Gastroesophageal sphincter (tissue), 4 donors: ENCODE measurements around the gene LNX2. TPM values are rescaled to one million over a fixed set of nuclear protein-coding genes. Genes with fewer than 3 reads are reported as not detected.
A peak's percentile ranks its signal among the peaks of the same experiment; 100 is the strongest.

Experiments
- ATAC-seq: fragments of 150-250 bp; one replicate; pipeline ENCODE4 v1.9.1; 2016; ENCODE audit warnings: mild to moderate bottlenecking, moderate library complexity
- H3K27ac ChIP-seq, 4 donors: fragments of 200-600 bp; sonication (generic) in 3 of 4; 1 replicate in 3 of 4; 2 replicates in 1 of 4; pipeline ENCODE4 v1.5.1; 2016 to 2019
- H3K27me3 ChIP-seq: fragments of 200-600 bp; sonication (generic); one replicate; pipeline ENCODE4 v1.5.1; 2019
- H3K36me3 ChIP-seq, 2 donors: fragments of 200-600 bp; sonication (generic); one replicate each; pipeline ENCODE4 v1.5.1; 2019; ENCODE audit warnings: control low read depth in 1 of 2
- H3K4me1 ChIP-seq, 3 donors: fragments of 200-600 bp; sonication (generic); 1 replicate in 2 of 3; 2 replicates in 1 of 3; pipeline ENCODE4 v1.5.1; 2016 to 2019; ENCODE audit warnings: control low read depth in 2 of 3
- H3K4me3 ChIP-seq, 2 donors: fragments of 200-600 bp; sonication (generic); one replicate each; pipeline ENCODE4 v1.5.1; 2019; ENCODE audit warnings: mild to moderate bottlenecking in 1 of 2, moderate library complexity in 1 of 2
- H3K9me3 ChIP-seq, 3 donors: fragments of 200-600 bp; sonication (generic); one replicate each; pipeline ENCODE4 v1.5.1; 2017 to 2019; ENCODE audit warnings: control low read depth in 2 of 3
- CTCF ChIP-seq, 4 experiments: fragments of 200-600 bp in 2 of 4; fragments of 450-650 bp in 2 of 4; sonication (generic) in 1 of 4; IDR thresholded peaks; one replicate each; pipeline ENCODE4 v1.5.1; 2017 to 2019; ENCODE audit warnings: antibody characterized with exemption in 4 of 4, mild to moderate bottlenecking in 2 of 4, moderate library complexity in 2 of 4
- EP300 ChIP-seq: sonication (generic); formaldehyde crosslinking; IDR thresholded peaks from one replicate; pipeline ENCODE4 v1.6.1; 2017; ENCODE audit warnings: antibody characterized with exemption, mild to moderate bottlenecking
- POLR2A ChIP-seq, 2 donors: fragments of 450-650 bp; IDR thresholded peaks; one replicate each; pipeline ENCODE4 v1.6.1; 2017; ENCODE audit warnings: antibody characterized with exemption in 2 of 2, mild to moderate bottlenecking in 2 of 2, moderate library complexity in 1 of 2
- POLR2AphosphoS5 ChIP-seq: sonication (generic); formaldehyde crosslinking; IDR thresholded peaks from one replicate; pipeline ENCODE4 v1.6.1; 2017; ENCODE audit warnings: antibody characterized with exemption
- WGBS, 2 donors: methylation state at CpG; one replicate each; pipeline ENCODE4 v1.1.5; 2018; ENCODE audit warnings: low coverage in 1 of 2; 5-methylcytosine and 5-hydroxymethylcytosine counted together
- total RNA-seq, 4 donors: library from RNA; depleted of rRNA; stranded (reverse); fragments of >200 nt; gene quantifications; one replicate each; pipeline ENCODE4 v1.1.0, GENCODE V29; 2016

Gene LNX2
- 10 to 100 TPM; 10.6 to 16.0 (median 14.0) TPM for total RNA-seq

- Histone ChIP-seq H3K4me1 (peaks cover 0 to 58% (median 15%) of the 10 kb centered on the region in 3 donors), H3K4me3 (peak within 1 kb of the TSS; percentile 92 to 96), H3K27ac (peak within 1 kb of the TSS; percentile 94 to 99 (median 96)), H3K36me3 (peaks cover 0 to 10% of the 10 kb centered on the region in 2 donors), H3K9me3 (no peaks in the 10 kb centered on the region), H3K27me3 (no peaks in the 10 kb centered on the region)
- peak; percentile 53 to 61 for TF ChIP-seq POLR2A (IDR thresholded peaks at IDR 0.05)
- TF ChIP-seq POLR2AphosphoS5 = peak; percentile 82
- no peak for TF ChIP-seq EP300
- TF ChIP-seq CTCF (IDR thresholded peaks at IDR 0.05) = peak in 1 of 4 experiments; percentile 22
- peak; percentile 97 for ATAC-seq
- 0% methylated on average over 10 to 17 of the region's 79 CpGs for WGBS, 2 donors
Observed at GRCh38 chr13:27620377-27621115, at the start of gene LNX2. LNX2 (minus strand) TSS chr13:27620529; CDS start chr13:27581703, 38,826 bp downstream.

GRCh38 chr13:27667946-27668345 is 47.6 kb upstream of the LNX2 start:
- peaks cover 0 to 12% (median 0%) of the 10 kb centered on the region in 3 donors for H3K4me1 ChIP-seq
- TF ChIP-seq POLR2A (IDR thresholded peaks at IDR 0.05) (no peak), CTCF (IDR thresholded peaks at IDR 0.05) (no peak), POLR2AphosphoS5 (no peak), EP300 (no peak)
- 15 to 38% methylated on average over 2 of the region's 2 CpGs for WGBS, 2 donors
- H3K27ac ChIP-seq = no peak overlapping the region
- H3K4me3 ChIP-seq = no peak overlapping the region
- no peaks in the 10 kb centered on the region for H3K27me3 ChIP-seq
- peaks cover 0 to 24% of the 10 kb centered on the region in 2 donors for H3K36me3 ChIP-seq
- ATAC-seq = no peak
- H3K9me3 ChIP-seq = no peaks in the 10 kb centered on the region

GRCh38 chr13:27666951-27667350 is 46.6 kb upstream of the LNX2 start:
- H3K36me3 ChIP-seq = peaks cover 0 to 24% of the 10 kb centered on the region in 2 donors
- H3K9me3 ChIP-seq = no peaks in the 10 kb centered on the region
- no peaks in the 10 kb centered on the region for H3K27me3 ChIP-seq
- no peak overlapping the region for H3K27ac ChIP-seq
- TF ChIP-seq CTCF (IDR thresholded peaks at IDR 0.05) (no peak), POLR2A (IDR thresholded peaks at IDR 0.05) (no peak), EP300 (no peak), POLR2AphosphoS5 (no peak)
- H3K4me1 ChIP-seq = peaks cover 0 to 22% (median 2%) of the 10 kb centered on the region in 3 donors
- WGBS, 2 donors = 83% methylated on average over 3 of the region's 3 CpGs; no CpG with 5 or more reads in 1 of the 2 donors
- no peak for ATAC-seq
- H3K4me3 ChIP-seq = no peak overlapping the region

- Histone ChIP-seq H3K4me3 (no peak overlapping the region), H3K4me1 (peaks cover 0 to 33% (median 2%) of the 10 kb centered on the region in 3 donors), H3K27ac (no peak overlapping the region), H3K36me3 (peaks cover 0 to 24% of the 10 kb centered on the region in 2 donors), H3K27me3 (no peaks in the 10 kb centered on the region), H3K9me3 (no peaks in the 10 kb centered on the region)
- ATAC-seq = no peak
- TF ChIP-seq CTCF (IDR thresholded peaks at IDR 0.05) (no peak), EP300 (no peak), POLR2AphosphoS5 (no peak)
- WGBS, 2 donors = 83 to 95% methylated on average over 4 to 18 of the region's 19 CpGs
Observed at GRCh38 chr13:27665761-27666160, 45.4 kb upstream of the LNX2 start.

- H3K36me3 ChIP-seq = peaks cover 0 to 24% of the 10 kb centered on the region in 2 donors
- no peak for ATAC-seq
- no peaks in the 10 kb centered on the region for H3K9me3 ChIP-seq
- no peak for TF ChIP-seq POLR2A (IDR thresholded peaks at IDR 0.05)
- TF ChIP-seq EP300 = no peak
- TF ChIP-seq CTCF (IDR thresholded peaks at IDR 0.05) = peak in 2 of 4 experiments; percentile 7 to 32
- no peak for TF ChIP-seq POLR2AphosphoS5
- no peak overlapping the region for H3K27ac ChIP-seq
- H3K27me3 ChIP-seq = no peaks in the 10 kb centered on the region
- peaks cover 0 to 33% (median 2%) of the 10 kb centered on the region in 3 donors for H3K4me1 ChIP-seq
- 20 to 27% methylated on average over 3 of the region's 3 CpGs for WGBS, 2 donors
- H3K4me3 ChIP-seq = no peak overlapping the region
Observed at GRCh38 chr13:27665333-27665732, 45.0 kb upstream of the LNX2 start.
